Measurements from ENCODE around the gene METAP1D.

- TF ChIP-seq CTCF (IDR thresholded peaks at IDR 0.05) (no peak), EP300 (IDR thresholded peaks at IDR 0.05) (no peak), POLR2A (IDR thresholded peaks at IDR 0.05) (no peak)
Observed at GRCh38 chr2:172012677-172013391, 13.1 kb downstream of the METAP1D start.
